Measurements from ENCODE around the gene CDH3. TPM values are rescaled to one million over a fixed set of nuclear protein-coding genes. Genes with fewer than 3 reads are reported as not detected.

Gene CDH3
- 0.09 and 0.14 TPM in 2 replicates for total RNA-seq

DNA sequence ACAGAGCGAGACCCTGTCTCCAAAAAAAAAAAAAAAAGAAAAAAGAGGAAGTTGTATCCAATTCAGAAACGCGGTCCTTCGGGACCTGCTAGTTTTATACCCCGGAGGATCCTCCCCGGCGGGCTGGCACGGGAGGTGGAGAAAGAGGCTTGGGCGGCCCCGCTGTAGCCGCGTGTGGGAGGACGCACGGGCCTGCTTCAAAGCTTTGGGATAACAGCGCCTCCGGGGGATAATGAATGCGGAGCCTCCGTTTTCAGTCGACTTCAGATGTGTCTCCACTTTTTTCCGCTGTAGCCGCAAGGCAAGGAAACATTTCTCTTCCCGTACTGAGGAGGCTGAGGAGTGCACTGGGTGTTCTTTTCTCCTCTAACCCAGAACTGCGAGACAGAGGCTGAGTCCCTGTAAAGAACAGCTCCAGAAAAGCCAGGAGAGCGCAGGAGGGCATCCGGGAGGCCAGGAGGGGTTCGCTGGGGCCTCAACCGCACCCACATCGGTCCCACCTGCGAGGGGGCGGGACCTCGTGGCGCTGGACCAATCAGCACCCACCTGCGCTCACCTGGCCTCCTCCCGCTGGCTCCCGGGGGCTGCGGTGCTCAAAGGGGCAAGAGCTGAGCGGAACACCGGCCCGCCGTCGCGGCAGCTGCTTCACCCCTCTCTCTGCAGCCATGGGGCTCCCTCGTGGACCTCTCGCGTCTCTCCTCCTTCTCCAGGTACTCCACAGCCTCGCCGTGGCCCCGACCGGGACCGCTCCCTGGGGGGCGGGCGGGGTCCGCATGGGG lies at the start of gene CDH3:
Gene CDH3, plus strand, starts transcription at position 596 of the 779 bp plus-strand sequence. Its CDS starts 70 bp downstream, at position 666.

GRCh38 chr16:68737046-68737729 lies 92.1 kb downstream of the CDH3 start, which contains the start of gene CDH1:
CDH1 (plus strand) TSS chr16:68737292; CDS start chr16:68737416, 124 bp downstream.

Other genes starting within 250 kb of the CDH3 start
- gene SMPD3, start 196.8 kb upstream of the CDH3 start, total RNA-seq, result 0.09 and 0.14 TPM in 2 replicates
- gene ZFP90, start 106.0 kb upstream of the CDH3 start, total RNA-seq, result 20.3 TPM in 2 replicates
- gene CDH1, start 92.0 kb downstream of the CDH3 start, total RNA-seq, result under 0.01 and 0.09 TPM in 2 replicates
- 20.3 and 37.0 TPM in 2 replicates for gene TANGO6, start 198.2 kb downstream of the CDH3 start, total RNA-seq

Data from smooth muscle cell of bladder (primary cell).